DND-41 (cell line): Measurements from ENCODE around the gene CDC42BPG.
A peak's percentile ranks its signal among the peaks of the same experiment; 100 is the strongest.

Experiments
- ATAC-seq: fragments of 200-7000 bp; cut with Tn5 transposase; 3 replicates; pipeline ENCODE4 v1.9.1; 2021; ENCODE audit warnings: low read depth; ENCODE audit not compliant: insufficient read depth
- DNase-seq: peaks from one replicate; pipeline ENCODE4 v3.0.0-alpha.2; 2020
- H2AFZ ChIP-seq: 2 replicates; pipeline ENCODE4 v1.6.0; 2012; ENCODE audit warnings: low read depth, low read length
- H3K27ac ChIP-seq: 2 replicates; pipeline ENCODE4 v1.5.1; 2012; ENCODE audit warnings: low read length, inconsistent platforms
- H3K27me3 ChIP-seq: fragments of 200-600 bp; sonication (generic); 2 replicates; pipeline ENCODE4 v1.6.0; 2012; ENCODE audit warnings: low read length, mild to moderate bottlenecking, inconsistent platforms; ENCODE audit not compliant: insufficient read depth, poor library complexity
- H3K36me3 ChIP-seq: 2 replicates; pipeline ENCODE4 v1.5.1; 2012; ENCODE audit warnings: low read length, inconsistent platforms; ENCODE audit not compliant: insufficient read depth
- H3K4me1 ChIP-seq: 2 replicates; pipeline ENCODE4 v1.5.1; 2012; ENCODE audit warnings: mild to moderate bottlenecking, low read length; ENCODE audit not compliant: insufficient read depth
- H3K4me2 ChIP-seq: 2 replicates; pipeline ENCODE4 v1.6.0; 2012; ENCODE audit warnings: mild to moderate bottlenecking, moderate library complexity, low read length, inconsistent platforms; ENCODE audit not compliant: insufficient read depth
- H3K4me3 ChIP-seq, 2 experiments: fragments of 200-600 bp in 1 of 2; shearing (Covaris generic) in 1 of 2; 2 replicates each; pipeline ENCODE4 v1.5.1; 2012 to 2016; ENCODE audit warnings: inconsistent platforms in 2 of 2, low read length in 2 of 2, mild to moderate bottlenecking in 2 of 2, low read depth in 1 of 2, moderate library complexity in 1 of 2
- H3K79me2 ChIP-seq: 2 replicates; pipeline ENCODE4 v1.6.0; 2012; ENCODE audit warnings: low read length, inconsistent platforms; ENCODE audit not compliant: insufficient read depth
- H3K9ac ChIP-seq: 2 replicates; pipeline ENCODE4 v1.6.0; 2012; ENCODE audit warnings: low read depth, mild to moderate bottlenecking, inconsistent platforms, low read length, moderate library complexity
- H3K9me3 ChIP-seq: 2 replicates; pipeline ENCODE4 v1.5.1; 2012; ENCODE audit warnings: low read length, moderate library complexity, mild to moderate bottlenecking, inconsistent platforms; ENCODE audit not compliant: insufficient read depth, severe bottlenecking
- H4K20me1 ChIP-seq: 2 replicates; pipeline ENCODE4 v1.6.0; 2012; ENCODE audit warnings: low read length; ENCODE audit not compliant: insufficient read depth
- CTCF ChIP-seq: IDR thresholded peaks from 2 replicates; pipeline ENCODE4 v1.5.1; 2012; ENCODE audit warnings: borderline replicate concordance, low read length, moderate library complexity, mild to moderate bottlenecking; ENCODE audit not compliant: poor library complexity, severe bottlenecking; ENCODE audit errors: extremely low read depth
- EZH2 ChIP-seq: IDR thresholded peaks from 3 replicates; pipeline ENCODE4 v1.6.1; 2012; ENCODE audit warnings: borderline replicate concordance, low read depth, mild to moderate bottlenecking, moderate library complexity, low read length, inconsistent platforms; ENCODE audit not compliant: severe bottlenecking

Gene CDC42BPG

GRCh38 chr11:64796047-64796756 is 48.3 kb downstream of the CDC42BPG start:
- Histone ChIP-seq H3K27me3 (no peaks in the 10 kb centered on the region), H3K9me3 (no peaks in the 10 kb centered on the region), H4K20me1 (no peaks in the 10 kb centered on the region), H3K9ac (no peak overlapping the region), H3K4me1 (no peaks in the 10 kb centered on the region), H3K79me2 (no peaks in the 10 kb centered on the region), H3K36me3 (peaks cover 10% of the 10 kb centered on the region), H3K4me3 (no peak overlapping the region), H3K27ac (no peak overlapping the region), H3K4me2 (no peak overlapping the region), H2AFZ (no peak overlapping the region)
- DNase-seq (no peak), ATAC-seq (peak; percentile 20; the same call in 1 of the 3 replicates)
- TF ChIP-seq CTCF (no peak), EZH2 (no peak)

DNA sequence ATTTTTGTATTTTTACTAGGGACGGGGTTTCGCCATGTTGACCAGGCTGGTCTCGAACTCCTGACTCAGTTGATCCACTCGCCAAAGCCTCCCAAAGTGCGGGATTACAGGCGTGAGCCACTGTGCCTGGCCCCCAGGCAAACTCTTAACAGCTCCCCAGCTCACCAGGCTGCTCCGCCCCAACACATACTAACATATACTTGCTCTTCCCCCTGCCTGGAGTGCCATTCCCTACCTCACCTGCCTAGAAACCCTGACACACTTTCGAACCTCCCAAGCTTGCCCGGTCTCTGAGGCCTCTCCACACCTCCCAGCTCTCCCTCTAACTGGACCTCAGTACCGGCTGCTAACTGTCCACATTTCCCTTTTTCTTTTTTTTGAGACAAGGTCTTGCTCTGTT is 49.9 kb downstream of the CDC42BPG start:
- Histone ChIP-seq H3K9me3 (no peaks in the 10 kb centered on the region), H2AFZ (no peak overlapping the region), H3K4me2 (no peak overlapping the region), H3K4me3 (no peak overlapping the region), H3K79me2 (no peaks in the 10 kb centered on the region), H4K20me1 (no peaks in the 10 kb centered on the region), H3K36me3 (peaks cover 10% of the 10 kb centered on the region), H3K9ac (no peak overlapping the region), H3K27me3 (no peaks in the 10 kb centered on the region), H3K27ac (no peak overlapping the region), H3K4me1 (no peaks in the 10 kb centered on the region)
- no peak for ATAC-seq
- TF ChIP-seq CTCF (no peak), EZH2 (no peak)
- no peak for DNase-seq

GRCh38 chr11:64793271-64794160 is 50.9 kb downstream of the CDC42BPG start:
- TF ChIP-seq CTCF (no peak), EZH2 (no peak)
- Histone ChIP-seq H3K36me3 (peaks cover 10% of the 10 kb centered on the region), H3K27ac (no peak overlapping the region), H3K27me3 (no peaks in the 10 kb centered on the region), H2AFZ (no peak overlapping the region), H3K4me1 (no peaks in the 10 kb centered on the region), H3K79me2 (no peaks in the 10 kb centered on the region), H3K4me3 (no peak overlapping the region), H3K9me3 (no peaks in the 10 kb centered on the region), H4K20me1 (no peaks in the 10 kb centered on the region), H3K9ac (no peak overlapping the region), H3K4me2 (no peak overlapping the region)
- DNase-seq (no peak), ATAC-seq (no peak)
